ENCODE data around the gene IDH1. TPM values are rescaled to one million over a fixed set of nuclear protein-coding genes. Genes with fewer than 3 reads are reported as not detected.
A peak's percentile ranks its signal among the peaks of the same experiment; 100 is the strongest.

IDH1 gene
- total and polyA plus RNA-seq, 2 of the 13 experiments (the other 11 are each of a cell fraction or from before 2014, with no cell fraction given): 312 to 1,077 TPM

- TF ChIP-seq NR2C2 (CRISPR knock-in tag; IDR thresholded peaks at IDR 0.05; ENCODE audit: borderline replicate concordance) (peak; percentile 96), TEAD2 (CRISPR knock-in tag; IDR thresholded peaks at IDR 0.05) (no peak), SRSF4 (IDR thresholded peaks at IDR 0.05; ENCODE audit: low read depth, low read length, poor library complexity, severe bottlenecking) (no peak), HNRNPK (IDR thresholded peaks at IDR 0.05; ENCODE audit: low read depth, low read length, poor library complexity, severe bottlenecking) (peak; percentile 70), ATF3 (CRISPR knock-in tag; IDR thresholded peaks at IDR 0.05) (no peak), ATF2 (CRISPR knock-in tag; IDR thresholded peaks at IDR 0.05) (peak; percentile 89), PATZ1 (CRISPR knock-in tag; IDR thresholded peaks at IDR 0.05) (peak; percentile 98), HOXA3 (CRISPR knock-in tag; IDR thresholded peaks at IDR 0.05) (peak; percentile 95), ZNF383 (CRISPR knock-in tag; IDR thresholded peaks at IDR 0.05; ENCODE audit: borderline replicate concordance) (peak; percentile 14; the same call in 1 of the 2 replicates), ZNF891 (CRISPR knock-in tag; IDR thresholded peaks at IDR 0.05) (peak; percentile 99), TEAD3 (CRISPR knock-in tag; optimal IDR thresholded peaks at IDR 0.05; ENCODE audit: borderline replicate concordance) (peak; percentile 63), NR3C1 (CRISPR knock-in tag; IDR thresholded peaks at IDR 0.05) (no peak), ZNF501 (CRISPR knock-in tag; IDR thresholded peaks at IDR 0.05) (peak; percentile 97), TAF15 (IDR thresholded peaks at IDR 0.05; ENCODE audit: low read depth, low read length, poor library complexity, severe bottlenecking) (no peak), PCBP1 (IDR thresholded peaks at IDR 0.05; ENCODE audit: borderline replicate concordance, low read depth, low read length) (no peak), ZSCAN22 (CRISPR knock-in tag; IDR thresholded peaks at IDR 0.05) (no peak), ZBTB14 (CRISPR knock-in tag; IDR thresholded peaks at IDR 0.05) (peak; percentile 52; the same call in 1 of the 2 replicates), STAG1 (CRISPR knock-in tag; IDR thresholded peaks at IDR 0.05) (peak; percentile 9), KDM5A (IDR thresholded peaks at IDR 0.05; ENCODE audit: borderline replicate concordance, low read length) (peak; percentile 81)
- TF ChIP-seq, protein P1, sequence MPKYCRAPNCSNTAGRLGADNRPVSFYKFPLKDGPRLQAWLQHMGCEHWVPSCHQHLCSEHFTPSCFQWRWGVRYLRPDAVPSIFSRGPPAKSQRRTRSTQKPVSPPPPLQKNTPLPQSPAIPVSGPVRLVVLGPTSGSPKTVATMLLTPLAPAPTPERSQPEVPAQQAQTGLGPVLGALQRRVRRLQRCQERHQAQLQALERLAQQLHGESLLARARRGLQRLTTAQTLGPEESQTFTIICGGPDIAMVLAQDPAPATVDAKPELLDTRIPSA (CRISPR knock-in tag; IDR thresholded peaks at IDR 0.05; ENCODE audit: borderline replicate concordance): peak; percentile 74; the same call in 1 of the 2 replicates
- TF ChIP-seq, protein P2, sequence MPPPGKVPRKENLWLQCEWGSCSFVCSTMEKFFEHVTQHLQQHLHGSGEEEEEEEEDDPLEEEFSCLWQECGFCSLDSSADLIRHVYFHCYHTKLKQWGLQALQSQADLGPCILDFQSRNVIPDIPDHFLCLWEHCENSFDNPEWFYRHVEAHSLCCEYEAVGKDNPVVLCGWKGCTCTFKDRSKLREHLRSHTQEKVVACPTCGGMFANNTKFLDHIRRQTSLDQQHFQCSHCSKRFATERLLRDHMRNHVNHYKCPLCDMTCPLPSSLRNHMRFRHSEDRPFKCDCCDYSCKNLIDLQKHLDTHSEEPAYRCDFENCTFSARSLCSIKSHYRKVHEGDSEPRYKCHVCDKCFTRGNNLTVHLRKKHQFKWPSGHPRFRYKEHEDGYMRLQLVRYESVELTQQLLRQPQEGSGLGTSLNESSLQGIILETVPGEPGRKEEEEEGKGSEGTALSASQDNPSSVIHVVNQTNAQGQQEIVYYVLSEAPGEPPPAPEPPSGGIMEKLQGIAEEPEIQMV (CRISPR knock-in tag; IDR thresholded peaks at IDR 0.05; ENCODE audit: low read depth): peak; percentile 74; the same call in 1 of the 2 replicates
These were observed 11.1 kb upstream of the IDH1 start, which contains the start of gene PIKFYVE (continued) for GRCh38 chr2:208265801-208266552.
